Endothelial cell of umbilical vein (primary cell): Measurements from ENCODE around the gene SYT7. TPM values are rescaled to one million over a fixed set of nuclear protein-coding genes. Genes with fewer than 3 reads are reported as not detected.

Source experiments
- BruUV-seq: library from RNA; stranded (reverse); fragments of 400-500 nt; replicated peaks from 2 replicates; lab custom pipeline; 2021; lab: Mats Ljungman, UMichigan
- CTCF ChIA-PET: fragments of 300-600, 350-600 bp; sonication (Branson Sonifier 250); formaldehyde crosslinking; loops from one replicate; lab custom pipeline; 2021; ENCODE audit warnings: antibody characterized with exemption, inconsistent platforms; lab: Charles Lee
- POLR2A ChIA-PET: fragments of 300-600, 350-600 bp; sonication (Branson Sonifier 250); formaldehyde crosslinking; loops from one replicate; lab custom pipeline; 2021; ENCODE audit warnings: antibody characterized with exemption, inconsistent platforms; lab: Charles Lee
- DNase-seq: peaks from one replicate; pipeline ENCODE4 v3.0.0-alpha.2; 2011; ENCODE audit warnings: low read depth, low spot score
- FAIRE-seq: peaks from 2 replicates; lab custom pipeline; 2011; peaks lifted over from hg19 to GRCh38; lab: Jason Lieb, UNC
- H2AFZ ChIP-seq: 2 replicates; pipeline ENCODE4 v1.6.0; 2012; ENCODE audit warnings: low read depth, low read length, control low read depth, inconsistent platforms
- H3K27ac ChIP-seq: 2 replicates; pipeline ENCODE4 v1.5.1; 2011; ENCODE audit warnings: low read depth, mild to moderate bottlenecking, control low read depth, low read length, moderate library complexity; ENCODE audit not compliant: insufficient read depth
- H3K27me3 ChIP-seq, 2 experiments: 2 replicates each; pipeline versions ENCODE4 v1.6.0 to v1.6.1; 2011; ENCODE audit warnings: low read length in 2 of 2, mixed read lengths in 1 of 2; ENCODE audit not compliant: control insufficient read depth in 2 of 2, insufficient read depth in 2 of 2
- H3K36me3 ChIP-seq, 2 experiments: 2 replicates in 1 of 2; 3 replicates in 1 of 2; pipeline ENCODE4 v1.5.1; 2011; ENCODE audit warnings: low read length in 2 of 2, mild to moderate bottlenecking in 1 of 2, moderate library complexity in 1 of 2; ENCODE audit not compliant: control insufficient read depth in 2 of 2, insufficient read depth in 2 of 2; ENCODE audit errors: extremely low read depth in 1 of 2
- H3K4me1 ChIP-seq: 3 replicates; pipeline ENCODE4 v1.5.1; 2011; ENCODE audit warnings: mild to moderate bottlenecking, low read length; ENCODE audit not compliant: control insufficient read depth, insufficient read depth; ENCODE audit errors: extremely low read depth
- H3K4me2 ChIP-seq: 2 replicates; pipeline ENCODE4 v1.6.1; 2011; ENCODE audit warnings: low read length, control low read depth, mixed read lengths; ENCODE audit not compliant: insufficient read depth
- H3K4me3 ChIP-seq, 3 experiments: fragments of 200-600 bp in 1 of 3; sonication (generic), shearing (Covaris generic) in 1 of 3; replicated peaks in 1 of 3; 2 replicates each; pipeline ENCODE4 v1.5.1; 2011 to 2016; ENCODE audit warnings: control low read depth in 3 of 3, low read length in 3 of 3, mild to moderate bottlenecking in 2 of 3, inconsistent platforms in 1 of 3, low read depth in 1 of 3, moderate library complexity in 1 of 3; ENCODE audit not compliant: insufficient read depth in 1 of 3
- H3K79me2 ChIP-seq: 2 replicates; pipeline ENCODE4 v1.6.0; 2012; ENCODE audit warnings: low read length, inconsistent platforms; ENCODE audit not compliant: control insufficient read depth, insufficient read depth
- H3K9ac ChIP-seq: replicated peaks from 2 replicates; pipeline ENCODE3; 2011; ENCODE audit warnings: low read length, control low read depth; ENCODE audit not compliant: insufficient read depth; ENCODE audit errors: extremely low read depth
- H3K9me1 ChIP-seq: replicated peaks from 3 replicates; pipeline ENCODE4 v1.6.0; 2011; ENCODE audit warnings: mild to moderate bottlenecking, low read length; ENCODE audit not compliant: control insufficient read depth, insufficient read depth; ENCODE audit errors: extremely low read depth
- H3K9me3 ChIP-seq: replicated peaks from 2 replicates; pipeline ENCODE4 v1.5.1; 2012; ENCODE audit warnings: low read length, inconsistent platforms; ENCODE audit not compliant: control insufficient read depth, insufficient read depth
- H4K20me1 ChIP-seq: replicated peaks from 2 replicates; pipeline ENCODE3; 2011; ENCODE audit warnings: mild to moderate bottlenecking, low read length; ENCODE audit not compliant: control insufficient read depth, insufficient read depth; ENCODE audit errors: extremely low read depth
- CTCF ChIP-seq, 2 donors: IDR thresholded peaks; 1 replicate in 1 of 2; 2 replicates in 1 of 2; pipeline ENCODE4 v1.5.1; 2011; ENCODE audit warnings: low read length in 2 of 2, mild to moderate bottlenecking in 2 of 2, moderate library complexity in 2 of 2, control low read depth in 1 of 2, inconsistent platforms in 1 of 2, low read depth in 1 of 2; ENCODE audit not compliant: insufficient read depth in 1 of 2; ENCODE audit errors: extremely low read depth in 1 of 2
- EZH2 ChIP-seq: IDR thresholded peaks from 2 replicates; pipeline ENCODE4 v1.6.1; 2012; ENCODE audit warnings: borderline replicate concordance, low read depth, mild to moderate bottlenecking, moderate library complexity, low read length, inconsistent platforms; ENCODE audit not compliant: severe bottlenecking
- FOS ChIP-seq: IDR thresholded peaks from 2 replicates; pipeline ENCODE4 v1.6.1; 2011; ENCODE audit warnings: mild to moderate bottlenecking, low read length, moderate library complexity, borderline replicate concordance; ENCODE audit not compliant: insufficient read depth
- GATA2 ChIP-seq: IDR thresholded peaks from 2 replicates; pipeline ENCODE4 v1.7.0; 2011; ENCODE audit warnings: low read depth, mild to moderate bottlenecking, moderate library complexity, mixed read lengths, low read length; ENCODE audit not compliant: insufficient read length, insufficient read depth
- POLR2A ChIP-seq: IDR thresholded peaks from 2 replicates; pipeline ENCODE4 v1.6.1; 2012; ENCODE audit warnings: low read depth, mild to moderate bottlenecking, control low read depth, low read length
- POLR2AphosphoS5 ChIP-seq: IDR thresholded peaks from 2 replicates; pipeline ENCODE4 v1.6.1; 2012; ENCODE audit warnings: low read depth, mild to moderate bottlenecking, control low read depth, low read length, moderate library complexity; ENCODE audit not compliant: insufficient read depth
- dilution Hi-C: fragments of 300-500 bp; cut with MboI; formaldehyde crosslinking; loops from one replicate; pipeline ENCODE4 v1.15.0; 2019; ENCODE audit warnings: low sequenced_read_pairs; ENCODE audit not compliant: extremely low pct_ligation_motif_present
- intact Hi-C: fragments of 100-400 bp; cut with micrococcal nuclease; formaldehyde crosslinking; loops from one replicate; pipeline ENCODE4 v1.10.0; 2022
- polyA plus RNA-seq, 4 experiments: library from polyadenylated mRNA; depleted of rRNA in 3 of 4; stranded (reverse) in 3 of 4; unstranded in 1 of 4; fragments of >200 nt; gene quantifications; 2 replicates each; pipeline versions ENCODE4 v1.2.1 to v1.2.3, GENCODE V29; 2011 to 2012; ENCODE audit warnings: missing spikeins in 1 of 4
- total RNA-seq: library from RNA; stranded (reverse); gene quantifications from 2 replicates; pipeline ENCODE4 v1.2.3, GENCODE V29; 2021

Gene SYT7
- total and polyA plus RNA-seq, 2 donors (not counting 3 experiments of a cell fraction or from before 2014, with no cell fraction given) = 0.08 to 0.55 TPM

- peaks cover 14 to 31% of the 10 kb centered on the region in 2 experiments for H3K27me3 ChIP-seq
- intact Hi-C loops (no loop called here), dilution Hi-C loops (no loop called here)
- CTCF ChIA-PET = interaction anchor here (0.7 to 3.3 kb wide), 6 partner anchors 11 to 71 kb away, joined by 3 to 10 read pairs (median 4); no protein-coding TSS in a partner anchor
- no peak overlapping the region for H3K4me2 ChIP-seq
- FAIRE-seq (no peak), DNase-seq (peak; percentile 22)
- H3K9ac ChIP-seq = no peak overlapping the region
- POLR2A ChIA-PET = no interaction called here
- H3K79me2 ChIP-seq = no peaks in the 10 kb centered on the region
- H3K4me3 ChIP-seq = peak overlapping the region in 1 of 3 experiments; percentile 7
- TF ChIP-seq POLR2AphosphoS5 (no peak), CTCF (IDR thresholded peaks at IDR 0.05; ENCODE audit: extremely low read depth in 1 of 2, insufficient read depth in 1 of 2, low read depth in 1 of 2, low read length in 2 of 2) (peak in 1 of 2 donors; percentile 27)
- no peaks in the 10 kb centered on the region for H3K4me1 ChIP-seq
- H3K36me3 ChIP-seq = no peaks in the 10 kb centered on the region
- no peaks in the 10 kb centered on the region for H3K9me1 ChIP-seq
- no TSS peak for BruUV-seq
- H2AFZ ChIP-seq = no peak overlapping the region
- no peaks in the 10 kb centered on the region for H4K20me1 ChIP-seq
- no peaks in the 10 kb centered on the region for H3K9me3 ChIP-seq
- no peak overlapping the region for H3K27ac ChIP-seq
These were observed 7.3 kb upstream of the SYT7 start for GRCh38 chr11:61587951-61588727.

GRCh38 chr11:61587541-61587941 is 6.7 kb upstream of the SYT7 start:
- no TSS peak for BruUV-seq
- no peaks in the 10 kb centered on the region for H3K4me1 ChIP-seq
- ChIA-PET CTCF (interaction anchor here (0.6 to 3.3 kb wide), 4 partner anchors 18 to 105 kb away, joined by 3 to 10 read pairs (median 4); no protein-coding TSS in a partner anchor), POLR2A (no interaction called here)
- DNase-seq (no peak), FAIRE-seq (no peak)
- H3K27ac ChIP-seq = no peak overlapping the region
- no peak overlapping the region for H2AFZ ChIP-seq
- peak overlapping the region in 1 of 3 experiments; percentile 7 for H3K4me3 ChIP-seq
- H3K9me3 ChIP-seq = no peaks in the 10 kb centered on the region
- dilution Hi-C loops (no loop called here), intact Hi-C loops (no loop called here)
- TF ChIP-seq EZH2 (peak; percentile 27), FOS (no peak), POLR2A (no peak), GATA2 (no peak)
- H3K9me1 ChIP-seq = no peaks in the 10 kb centered on the region
- no peaks in the 10 kb centered on the region for H3K79me2 ChIP-seq
- H3K4me2 ChIP-seq = no peak overlapping the region
- peaks cover 17 to 32% of the 10 kb centered on the region in 2 experiments for H3K27me3 ChIP-seq
- no peak overlapping the region for H3K9ac ChIP-seq
- H3K36me3 ChIP-seq = no peaks in the 10 kb centered on the region
- H4K20me1 ChIP-seq = no peaks in the 10 kb centered on the region
